LNCaP clone FGC (cell line): Measurements from ENCODE around the gene PSME2.

Experiments
- DNase-seq: peaks from one replicate; pipeline ENCODE4 v3.0.0-alpha.2; 2011; ENCODE audit warnings: low read depth
- H3K4me3 ChIP-seq: 2 replicates; pipeline ENCODE4 v1.5.1; 2011; ENCODE audit warnings: mild to moderate bottlenecking, low read depth, low read length, control low read depth
- CTCF ChIP-seq: IDR thresholded peaks from 2 replicates; pipeline ENCODE4 v1.5.1; 2012; ENCODE audit warnings: mild to moderate bottlenecking; ENCODE audit not compliant: control insufficient read depth, insufficient read depth; ENCODE audit errors: extremely low read depth

The PSME2 gene

GRCh38 chr14:24096545-24097181, 49.7 kb downstream of the PSME2 start:
- DNase-seq = no peak
- H3K4me3 ChIP-seq = no peak overlapping the region
- no peak for TF ChIP-seq CTCF

GRCh38 chr14:24095271-24096068, 50.9 kb downstream of the PSME2 start:
- TF ChIP-seq CTCF = no peak
- DNase-seq = no peak
- peak overlapping the region; percentile 76 for H3K4me3 ChIP-seq

- no peak for TF ChIP-seq CTCF
- DNase-seq = no peak
- H3K4me3 ChIP-seq = peak overlapping the region; percentile 76
Measured at GRCh38 chr14:24094841-24095270, 51.6 kb downstream of the PSME2 start.

GRCh38 chr14:24093901-24094840, 52.2 kb downstream of the PSME2 start, which contains the start of gene PCK2:
Gene PCK2 (plus strand): TSS chr14:24094311. CDS start chr14:24094406, 95 bp downstream.
- peak; percentile 87 for DNase-seq

More at GRCh38 chr14:24093901-24094840, 52.2 kb downstream of the PSME2 start, which contains the start of gene PCK2:
- no peak for TF ChIP-seq CTCF
- H3K4me3 ChIP-seq = peak within 1 kb of the TSS; percentile 76
